HS-27A (cell line): ENCODE measurements around the gene CARMIL3.

Experiments
- DNase-seq: peaks from one replicate; pipeline ENCODE4 v3.0.0-alpha.2; 2012; ENCODE audit warnings: low read depth, missing footprints

The CARMIL3 gene

GRCh38 chr14:24078146-24078545 lies 26.3 kb downstream of the CARMIL3 start:
- no peak for DNase-seq

DNA sequence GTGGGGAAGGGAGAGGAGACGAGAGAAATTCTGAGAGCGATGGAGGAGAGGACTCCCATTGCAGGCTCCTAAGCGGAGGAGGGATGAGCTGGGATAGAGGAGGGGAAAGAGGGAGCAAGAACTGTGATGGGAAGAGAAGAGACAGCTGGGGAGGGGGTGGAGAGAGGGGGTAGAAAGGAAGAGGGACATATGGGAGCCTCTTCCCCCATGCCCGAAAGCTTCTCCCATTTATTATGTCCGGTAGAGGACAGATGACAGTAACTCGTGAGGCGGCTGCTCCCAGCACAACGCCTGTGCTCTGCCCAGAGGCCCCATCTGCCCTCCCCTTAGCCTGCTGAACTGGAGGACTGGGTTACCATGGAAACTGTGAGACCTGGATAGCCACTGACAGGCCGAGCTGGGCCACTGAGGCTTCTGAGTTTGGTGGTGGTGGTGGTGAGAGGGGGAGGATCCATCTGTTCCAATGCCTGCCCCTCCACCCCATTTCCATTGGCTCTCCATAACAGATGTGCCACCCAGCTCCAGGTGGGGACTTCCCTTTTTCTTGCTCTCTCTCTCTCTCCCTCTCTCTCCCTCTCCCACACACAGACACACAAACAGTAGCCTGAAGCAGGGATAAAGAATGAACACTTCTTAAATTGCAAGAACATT lies 27.8 kb downstream of the CARMIL3 start:
- no peak for DNase-seq

DNA sequence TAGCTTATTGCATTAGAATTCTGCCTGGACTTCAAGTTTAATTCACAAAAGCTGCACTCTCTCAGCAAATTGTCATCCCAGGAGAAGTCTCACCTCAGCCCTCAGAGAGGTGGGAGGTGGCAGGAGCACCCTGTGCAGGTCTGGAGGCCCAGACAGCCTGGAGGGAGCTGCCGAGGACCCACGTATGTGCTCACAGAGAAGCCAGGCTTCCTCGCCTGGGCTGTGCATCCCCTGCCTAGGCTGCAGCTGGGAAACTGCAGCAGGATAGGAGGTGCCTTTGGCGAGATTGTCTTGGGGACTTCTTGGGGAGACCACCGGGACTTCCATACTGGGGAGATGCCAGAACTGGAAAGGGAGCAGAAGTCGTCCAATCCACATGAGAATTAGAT lies 28.3 kb downstream of the CARMIL3 start:
- no peak for DNase-seq

DNA sequence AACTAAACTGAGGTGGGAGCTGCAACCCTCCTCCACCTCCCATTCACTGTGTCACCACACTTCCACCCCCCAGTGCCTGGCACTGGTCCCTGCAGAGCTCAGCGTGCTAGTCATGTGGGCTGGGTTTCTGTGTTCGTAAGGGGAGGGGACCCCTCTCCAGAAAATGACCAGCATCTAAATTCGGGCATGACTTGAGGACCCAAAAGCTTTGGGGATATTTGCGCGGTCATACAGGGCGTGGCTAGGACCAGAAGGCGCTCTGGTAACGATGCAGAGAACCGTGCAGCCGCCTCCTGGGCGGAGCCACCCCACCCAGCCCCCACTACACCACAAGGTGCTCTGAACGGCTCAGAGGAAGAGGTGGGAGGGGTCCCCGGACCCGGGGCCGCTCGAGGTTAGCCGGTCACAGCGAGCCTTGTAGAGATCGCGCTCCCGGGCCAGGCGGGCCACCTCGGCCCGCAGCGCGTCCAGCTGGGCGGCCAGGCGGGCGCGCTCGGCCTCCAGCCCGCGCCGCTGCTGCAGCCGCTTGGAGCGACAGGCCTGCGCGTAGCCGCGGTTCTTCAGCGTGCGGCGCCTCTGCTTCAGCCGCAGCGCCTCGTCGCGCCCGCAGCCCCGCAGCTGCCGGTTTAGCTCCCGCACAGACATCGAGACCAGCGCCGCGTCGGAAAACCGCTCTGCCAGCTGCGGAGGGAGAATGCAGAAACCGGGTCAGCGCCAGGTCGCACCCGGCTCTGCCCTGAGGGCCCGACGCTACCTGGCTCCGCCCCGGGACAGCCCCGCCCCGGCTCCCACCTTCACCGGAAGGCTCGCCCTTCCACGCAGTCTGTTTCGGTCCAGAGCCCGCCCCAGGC lies 29.3 kb downstream of the CARMIL3 start:
- no peak for DNase-seq

GRCh38 chr14:24081739-24082211 lies 30.0 kb downstream of the CARMIL3 start:
- DNase-seq = no peak

DNA sequence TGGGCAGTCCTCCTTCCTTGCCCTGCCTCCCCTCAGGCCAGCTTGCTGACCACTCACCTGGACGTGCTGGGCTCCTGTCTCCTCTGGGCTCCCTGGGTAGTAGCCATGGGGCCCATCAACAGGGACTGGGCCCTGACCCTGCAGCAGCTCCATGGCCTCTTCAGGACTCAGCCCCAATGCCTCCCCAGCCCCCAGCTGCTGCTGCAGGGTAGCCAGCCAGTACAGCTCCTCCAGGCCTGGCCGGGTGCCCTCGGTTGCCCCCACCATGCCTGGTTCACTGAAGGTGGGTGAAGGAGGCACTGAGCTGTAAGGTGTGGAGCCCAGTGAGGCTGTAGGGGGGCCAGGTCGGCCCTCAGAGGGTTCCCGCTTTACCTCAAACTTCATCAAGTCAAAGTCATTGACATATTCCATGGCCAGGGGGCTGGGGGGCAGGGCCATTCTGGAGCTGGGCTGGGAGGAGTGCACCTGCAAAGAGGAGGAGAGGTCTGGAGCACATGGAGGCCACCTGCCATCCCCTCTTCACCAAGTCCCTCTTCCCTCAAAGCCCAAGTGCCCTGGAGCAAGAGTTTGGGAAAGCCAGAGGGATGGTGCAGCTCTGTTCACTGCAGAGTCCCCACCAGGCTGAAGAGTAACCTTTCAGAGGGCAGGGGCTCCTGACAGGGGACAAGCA lies 30.7 kb downstream of the CARMIL3 start:
- DNase-seq = no peak

DNA sequence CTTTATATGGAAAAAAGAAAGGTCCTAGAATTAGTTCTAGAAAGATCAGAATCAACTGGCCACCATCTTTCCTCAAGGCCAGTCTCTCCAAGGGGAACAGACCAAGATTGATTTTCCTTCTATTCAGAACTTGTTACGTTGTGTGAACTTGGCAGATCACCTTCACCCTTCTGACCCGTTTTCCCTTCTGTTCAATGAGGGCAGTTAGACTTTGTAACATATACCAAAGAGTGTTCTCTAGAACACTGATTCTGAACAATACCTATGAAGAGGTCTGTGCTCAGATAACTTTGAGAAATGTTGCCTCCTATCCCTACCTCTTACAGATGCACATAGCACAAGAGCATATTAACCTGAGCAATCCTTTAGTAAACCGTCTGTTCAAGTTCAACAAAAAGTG lies 31.7 kb downstream of the CARMIL3 start:
- no peak for DNase-seq

GRCh38 chr14:24084440-24084839 lies 32.6 kb downstream of the CARMIL3 start:
- DNase-seq = no peak

DNA sequence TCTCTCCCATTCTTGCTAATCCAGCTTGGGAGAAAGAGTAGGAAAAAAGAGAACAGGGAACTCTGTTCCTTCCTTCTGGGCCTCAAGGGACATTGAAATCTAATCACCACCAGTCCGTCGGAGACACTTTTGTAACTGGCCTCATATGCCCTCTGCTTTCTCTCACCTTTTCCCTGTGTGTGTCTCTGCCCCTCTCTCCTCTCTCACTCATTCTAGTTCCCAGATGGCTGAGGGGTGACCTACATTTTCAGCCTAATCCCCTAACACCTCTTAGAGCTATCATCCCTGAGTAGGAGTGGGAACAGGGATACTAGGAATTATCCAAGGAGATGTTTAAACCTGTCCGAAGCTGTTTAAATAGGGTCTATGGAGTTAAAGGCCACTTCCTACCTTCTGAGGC lies 33.4 kb downstream of the CARMIL3 start:
- no peak for DNase-seq

GRCh38 chr14:24086193-24086955 lies 34.6 kb downstream of the CARMIL3 start:
- no peak for DNase-seq

DNA sequence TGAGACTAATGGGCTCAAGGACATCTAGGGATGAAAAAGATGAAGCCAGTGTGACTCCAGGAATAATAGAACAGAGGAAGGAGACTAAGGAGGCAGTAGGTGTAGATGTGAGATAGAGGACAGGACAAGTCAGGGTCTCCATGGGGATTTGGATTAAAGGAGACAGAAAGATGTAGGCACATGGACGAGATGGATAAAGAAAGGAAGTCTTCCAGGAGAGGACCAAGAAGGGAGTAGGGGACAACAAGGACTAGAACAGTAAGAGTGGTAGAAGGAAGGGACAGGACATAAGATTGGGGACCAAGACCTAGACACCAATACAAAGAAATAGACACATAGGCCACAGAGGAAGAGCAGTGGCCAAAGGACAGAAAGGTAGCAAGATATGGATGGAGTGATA lies 35.2 kb downstream of the CARMIL3 start:
- no peak for DNase-seq

- no peak for DNase-seq
Observed at GRCh38 chr14:24088095-24088494, 36.3 kb downstream of the CARMIL3 start.

DNA sequence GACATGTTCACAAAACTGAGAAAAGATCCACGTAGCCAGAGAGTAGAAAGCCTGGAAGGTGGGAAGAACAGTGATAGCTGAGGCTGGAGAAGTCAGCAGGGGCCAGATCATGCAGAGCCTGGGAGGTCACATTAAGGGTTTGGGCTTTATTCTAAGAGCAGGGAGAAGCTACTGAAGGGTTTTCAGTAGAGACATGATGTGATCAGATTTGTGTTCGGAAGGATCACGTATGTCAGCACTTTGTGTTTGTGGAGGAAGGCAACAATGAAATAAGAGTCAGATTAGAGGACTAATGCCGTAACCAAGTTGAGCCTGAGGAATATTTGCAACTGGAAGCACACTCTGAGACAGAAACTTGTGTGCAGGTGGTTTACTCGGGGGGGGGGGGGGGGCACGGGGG lies 38.1 kb downstream of the CARMIL3 start:
- no peak for DNase-seq

DNA sequence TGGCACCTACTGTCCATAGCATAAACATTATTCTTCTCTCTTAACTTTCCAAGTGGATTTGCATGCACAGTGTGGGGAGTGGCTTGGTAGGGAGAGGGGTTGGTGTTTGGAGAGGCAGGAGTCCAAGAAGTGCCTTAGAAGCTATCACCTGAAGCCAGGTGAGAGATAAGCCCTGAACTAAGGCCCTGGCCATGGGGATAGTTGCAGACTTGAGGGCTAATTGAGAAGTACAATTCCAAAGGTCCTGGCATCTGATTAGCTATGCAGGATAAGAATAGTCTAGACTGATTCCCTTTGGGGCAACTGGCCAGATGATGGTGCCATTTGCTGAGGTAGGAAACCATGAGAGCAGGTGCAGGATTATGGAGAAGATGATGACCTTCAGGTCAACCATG lies 40.3 kb downstream of the CARMIL3 start:
- DNase-seq = no peak

DNA sequence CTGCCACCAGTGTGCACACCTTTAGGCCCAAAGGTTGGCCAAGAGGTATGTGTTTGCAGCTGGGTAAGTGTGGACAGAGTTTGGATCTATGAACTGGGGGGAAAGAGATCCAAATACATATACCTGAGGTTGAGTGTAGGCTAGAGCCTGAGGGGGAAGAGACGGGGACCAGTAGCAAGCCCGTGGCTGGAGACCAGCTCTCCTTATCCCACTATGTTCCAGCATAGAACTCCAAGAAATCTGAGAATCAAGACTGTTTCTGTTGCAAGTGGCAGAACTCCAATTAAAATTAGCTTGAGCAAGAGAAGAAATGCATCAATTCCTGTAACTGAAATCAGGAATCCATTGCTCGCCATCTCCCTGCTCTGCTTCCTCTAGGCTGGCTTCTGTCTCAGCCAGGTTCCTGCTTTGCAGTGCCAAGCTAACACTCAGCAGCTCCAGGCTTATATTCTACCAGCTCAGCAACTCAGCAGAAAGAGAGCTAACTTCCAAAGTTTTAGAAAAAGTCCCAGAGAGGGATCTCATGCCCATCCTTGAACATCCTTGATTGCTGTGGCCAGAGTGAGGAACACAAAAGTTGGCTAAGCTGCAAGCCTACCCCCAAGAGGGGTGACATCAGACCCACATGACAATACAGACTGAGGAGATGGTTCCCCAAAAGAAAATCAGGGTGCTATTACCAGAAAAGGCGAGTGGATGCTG lies 40.8 kb downstream of the CARMIL3 start:
- DNase-seq = no peak

DNA sequence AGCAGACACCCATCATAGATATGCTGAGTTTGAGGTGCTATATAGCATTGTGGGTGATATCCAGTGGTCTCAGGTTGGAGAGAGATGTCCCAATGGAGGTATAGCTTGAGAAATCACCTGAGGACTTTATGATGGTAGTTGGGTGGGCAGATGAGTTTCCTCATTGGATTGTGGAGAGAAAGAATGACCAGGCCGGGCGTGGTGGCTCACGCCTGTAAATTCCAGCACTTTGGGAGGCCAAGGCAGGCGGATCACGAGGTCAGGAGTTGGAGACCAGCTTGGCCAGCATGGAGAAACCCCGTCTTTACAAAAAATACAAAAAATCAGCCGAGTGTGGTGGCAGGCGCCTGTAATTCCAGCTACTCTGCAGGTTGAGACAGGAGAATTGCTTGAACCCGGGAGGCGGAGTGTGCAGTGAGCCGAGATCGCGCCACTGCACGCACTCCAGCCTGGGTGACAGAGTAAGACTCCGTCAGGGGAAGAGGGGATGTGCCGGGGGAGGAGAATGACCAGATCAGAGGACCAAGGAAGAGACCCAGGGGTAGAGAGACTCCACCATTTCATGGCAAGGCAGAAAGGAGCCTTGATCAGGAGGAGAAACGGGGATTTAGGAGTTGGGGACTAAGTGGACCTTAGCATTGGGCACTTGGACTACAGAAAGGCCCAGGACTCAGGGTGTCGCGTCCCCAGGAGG lies 41.5 kb downstream of the CARMIL3 start:
- no peak for DNase-seq

GRCh38 chr14:24093901-24094840 lies 42.4 kb downstream of the CARMIL3 start, which contains the start of gene PCK2:
Gene PCK2 (plus strand): TSS chr14:24094311. CDS start chr14:24094406, 95 bp downstream.
- DNase-seq = peak; percentile 85

- DNase-seq = no peak
Observed at GRCh38 chr14:24094841-24095270, 43.0 kb downstream of the CARMIL3 start.

GRCh38 chr14:24095271-24096068 lies 43.7 kb downstream of the CARMIL3 start:
- DNase-seq = peak; percentile 42
